ENCODE results near the gene TICRR.

- TF ChIP-seq CTCF (IDR thresholded peaks at IDR 0.05) (no peak), EP300 (IDR thresholded peaks at IDR 0.05) (no peak)
Observed at GRCh38 chr15:89666858-89667705, 91.8 kb downstream of the TICRR start.

All from tibial nerve (tissue), 4 donors.